ENCODE data around the gene RASA3. TPM values are rescaled to one million over a fixed set of nuclear protein-coding genes. Genes with fewer than 3 reads are reported as not detected.

Gene RASA3
- total and polyA plus RNA-seq, 11 donors = 4.8 to 24.2 (median 9.7) TPM

GRCh38 chr13:114071410-114071809, 61.0 kb downstream of the RASA3 start:
- 91 to 98% (median 95%) methylated on average over 10 of the region's 10 CpGs for WGBS, 4 donors
- no peak overlapping the region for H3K4me3 ChIP-seq
- intact Hi-C loops (cut with DNase I) = no loop called here
- H3K27me3 ChIP-seq = no peaks in the 10 kb centered on the region
- H3K9me3 ChIP-seq = no peaks in the 10 kb centered on the region
- TF ChIP-seq, protein P1, sequence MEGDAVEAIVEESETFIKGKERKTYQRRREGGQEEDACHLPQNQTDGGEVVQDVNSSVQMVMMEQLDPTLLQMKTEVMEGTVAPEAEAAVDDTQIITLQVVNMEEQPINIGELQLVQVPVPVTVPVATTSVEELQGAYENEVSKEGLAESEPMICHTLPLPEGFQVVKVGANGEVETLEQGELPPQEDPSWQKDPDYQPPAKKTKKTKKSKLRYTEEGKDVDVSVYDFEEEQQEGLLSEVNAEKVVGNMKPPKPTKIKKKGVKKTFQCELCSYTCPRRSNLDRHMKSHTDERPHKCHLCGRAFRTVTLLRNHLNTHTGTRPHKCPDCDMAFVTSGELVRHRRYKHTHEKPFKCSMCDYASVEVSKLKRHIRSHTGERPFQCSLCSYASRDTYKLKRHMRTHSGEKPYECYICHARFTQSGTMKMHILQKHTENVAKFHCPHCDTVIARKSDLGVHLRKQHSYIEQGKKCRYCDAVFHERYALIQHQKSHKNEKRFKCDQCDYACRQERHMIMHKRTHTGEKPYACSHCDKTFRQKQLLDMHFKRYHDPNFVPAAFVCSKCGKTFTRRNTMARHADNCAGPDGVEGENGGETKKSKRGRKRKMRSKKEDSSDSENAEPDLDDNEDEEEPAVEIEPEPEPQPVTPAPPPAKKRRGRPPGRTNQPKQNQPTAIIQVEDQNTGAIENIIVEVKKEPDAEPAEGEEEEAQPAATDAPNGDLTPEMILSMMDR (IDR thresholded peaks at IDR 0.05) = no peak
- TF ChIP-seq POLR2A (IDR thresholded peaks at IDR 0.05) = no peak
- peaks cover 0 to 31% (median 0%) of the 10 kb centered on the region in 9 donors for H3K36me3 ChIP-seq
- ATAC-seq (no peak), DNase-seq (peak in 3 of 5 donors; percentile 14 to 40 (median 17))
- H3K4me1 ChIP-seq = peaks cover 0 to 28% (median 18%) of the 10 kb centered on the region in 12 donors
- no peak overlapping the region for H3K27ac ChIP-seq

GRCh38 chr13:114070098-114070799, 62.2 kb downstream of the RASA3 start:
- Histone ChIP-seq H3K4me1 (peaks cover 0 to 40% (median 27%) of the 10 kb centered on the region in 12 donors), H3K27me3 (no peaks in the 10 kb centered on the region), H3K27ac (no peak overlapping the region), H3K36me3 (peaks cover 0 to 31% (median 0%) of the 10 kb centered on the region in 9 donors), H3K4me3 (no peak overlapping the region), H3K9me3 (no peaks in the 10 kb centered on the region)
- peak in 4 of 5 donors; percentile 4 to 32 (median 20) for DNase-seq
- intact Hi-C loops (cut with DNase I) = no loop called here
- WGBS, 4 donors = 94 to 98% (median 97%) methylated on average over 40 of the region's 40 CpGs
- no peak for TF ChIP-seq POLR2A (IDR thresholded peaks at IDR 0.05)
- TF ChIP-seq, protein P1 (IDR thresholded peaks at IDR 0.05) = no peak
- ATAC-seq = no peak

GRCh38 chr13:114069376-114070097, 62.9 kb downstream of the RASA3 start:
- intact Hi-C loops (cut with DNase I) = loop anchor here in 3 of 10 donors (5.0 to 10.0 kb wide), 3 partner anchors 53 to 65 kb away; partner anchors contain the start of gene RASA3 (in 2 of the 3)
- no peak for ATAC-seq
- Histone ChIP-seq H3K9me3 (no peaks in the 10 kb centered on the region), H3K4me1 (peaks cover 0 to 47% (median 34%) of the 10 kb centered on the region in 12 donors), H3K27me3 (no peaks in the 10 kb centered on the region), H3K4me3 (peak overlapping the region in 1 of 12 donors; percentile 15), H3K27ac (peak overlapping the region in 7 of 12 donors; percentile 35 to 99 (median 76)), H3K36me3 (peaks cover 0 to 25% (median 0%) of the 10 kb centered on the region in 9 donors)
- WGBS, 4 donors = 82 to 91% (median 86%) methylated on average over 22 to 32 of the region's 32 CpGs
- DNase-seq = peak in 2 of 5 donors; percentile 15 to 45
- TF ChIP-seq POLR2A (IDR thresholded peaks at IDR 0.05) = no peak
- TF ChIP-seq, protein P1 (IDR thresholded peaks at IDR 0.05) = no peak
